ENCODE measurements around the gene MRPL39. TPM values are rescaled to one million over a fixed set of nuclear protein-coding genes. Genes with fewer than 3 reads are reported as not detected.
"Not testable (repeated sequence)": the region's sequence is repeated elsewhere in the genome, so short reads cannot be mapped to it uniquely, and the experiment has no call there.

Gene MRPL39
- 19.6 and 29.1 TPM in 2 replicates for total RNA-seq

DNA sequence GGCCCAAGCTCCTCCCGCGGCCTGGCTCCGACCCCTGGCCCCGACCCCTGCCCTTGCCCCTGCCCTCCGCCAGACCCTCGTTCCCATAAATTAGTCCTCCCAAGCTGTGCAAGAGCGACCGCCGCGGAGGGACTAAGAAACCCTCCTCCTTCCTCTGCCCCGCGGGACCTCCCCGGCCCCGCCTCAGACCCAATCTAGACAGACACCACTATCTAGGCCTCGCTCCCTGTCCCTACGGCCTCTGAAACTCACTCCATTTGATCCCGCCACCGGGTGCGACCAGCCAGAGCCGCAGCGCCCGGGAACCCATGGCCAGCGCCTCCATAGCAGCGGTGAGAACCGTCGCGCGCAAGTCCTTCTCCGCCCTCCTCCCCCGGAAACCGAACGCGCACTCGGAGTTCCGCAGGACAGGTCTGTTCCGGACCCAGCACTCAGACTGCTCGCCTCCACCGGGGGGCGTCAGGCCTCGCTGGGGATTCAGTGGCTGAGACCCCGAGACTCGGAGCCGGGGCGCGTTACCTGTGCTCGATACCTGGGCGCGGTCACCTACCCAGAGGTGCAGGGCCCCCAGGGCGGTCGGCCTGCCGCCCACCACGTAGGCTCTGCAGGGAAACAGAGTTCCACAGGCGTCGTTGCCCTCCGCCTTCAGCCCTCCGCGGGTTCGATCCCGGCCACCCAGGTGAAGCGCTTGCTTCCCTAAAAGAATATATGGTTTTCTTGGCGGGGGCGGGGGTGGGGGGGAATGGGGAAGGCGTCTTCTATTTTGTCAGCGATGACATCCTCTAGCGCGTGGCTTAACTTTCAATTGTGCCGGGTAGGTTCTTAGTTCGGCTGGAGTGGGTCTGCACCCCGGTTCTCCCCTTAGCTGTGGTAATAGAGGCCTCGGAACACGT is at the start of gene MRPL39:
Gene MRPL39, minus strand, starts transcription at position 331 of the 893 bp plus-strand sequence. Its CDS starts 6 bp downstream, at position 325.
- peak; percentile 70 to 80 for DNase-seq (ENCODE audit: low read depth in 2 of 2)

DNA sequence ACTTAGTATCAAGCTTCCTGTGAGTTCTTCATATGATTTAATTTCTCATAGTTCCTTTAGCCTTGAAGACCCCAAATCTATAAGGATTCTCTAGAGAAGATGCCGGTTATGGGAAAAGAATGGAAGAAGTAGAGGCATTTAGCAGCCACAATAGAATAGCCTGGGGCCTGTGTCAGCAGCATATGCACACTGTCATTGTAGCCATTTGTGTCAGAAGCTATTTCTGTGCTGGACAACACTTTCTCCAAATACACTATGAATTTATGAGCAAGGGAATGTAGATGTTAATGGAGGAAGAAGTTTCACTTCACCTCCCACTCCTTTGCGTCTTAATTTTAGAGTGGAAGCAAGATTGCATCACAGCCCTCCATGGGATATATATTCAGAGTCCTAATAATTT is 49.1 kb upstream of the MRPL39 start:
- DNase-seq (ENCODE audit: low read depth in 2 of 2) = no peak

DNA sequence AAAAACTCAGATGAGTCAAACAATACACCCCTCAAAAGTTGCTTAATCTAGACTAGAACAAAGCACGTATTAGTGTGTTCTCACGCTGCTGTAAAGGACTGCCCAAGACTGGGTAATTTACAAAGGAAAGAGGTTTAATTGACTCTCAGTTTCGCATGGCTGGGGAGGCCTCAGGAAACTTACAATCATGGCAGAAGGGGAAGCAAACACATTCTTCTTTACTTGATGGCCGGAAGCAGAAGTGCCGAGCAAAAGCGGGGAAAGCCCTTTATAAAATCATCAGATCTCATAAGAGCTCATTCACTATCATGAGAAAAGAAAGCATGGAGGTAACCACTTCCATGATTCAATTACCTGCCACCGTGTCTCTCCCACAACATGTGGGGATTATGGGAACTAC is 41.9 kb upstream of the MRPL39 start:
- no peak for DNase-seq (ENCODE audit: low read depth in 2 of 2)

DNA sequence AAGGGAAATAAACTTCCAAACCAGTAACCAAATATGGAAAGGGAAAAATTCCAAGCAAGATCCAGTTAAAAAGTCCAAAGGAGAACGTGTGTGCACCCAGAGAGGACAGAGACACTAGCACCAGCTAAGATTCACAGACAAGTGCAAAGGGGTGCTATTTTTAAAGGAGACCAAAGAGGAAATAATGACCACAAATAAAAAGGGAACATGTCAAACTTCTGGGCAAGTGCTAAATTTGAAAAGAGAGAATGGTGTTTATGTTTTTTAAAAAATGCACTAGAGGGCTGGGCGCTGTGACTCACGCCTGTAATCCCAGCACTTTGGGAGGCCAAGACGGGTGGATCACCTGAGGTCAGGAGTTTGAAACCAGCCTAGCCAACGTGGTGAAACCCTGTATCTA is 40.4 kb upstream of the MRPL39 start:
- no peak for DNase-seq (ENCODE audit: low read depth in 2 of 2)

DNA sequence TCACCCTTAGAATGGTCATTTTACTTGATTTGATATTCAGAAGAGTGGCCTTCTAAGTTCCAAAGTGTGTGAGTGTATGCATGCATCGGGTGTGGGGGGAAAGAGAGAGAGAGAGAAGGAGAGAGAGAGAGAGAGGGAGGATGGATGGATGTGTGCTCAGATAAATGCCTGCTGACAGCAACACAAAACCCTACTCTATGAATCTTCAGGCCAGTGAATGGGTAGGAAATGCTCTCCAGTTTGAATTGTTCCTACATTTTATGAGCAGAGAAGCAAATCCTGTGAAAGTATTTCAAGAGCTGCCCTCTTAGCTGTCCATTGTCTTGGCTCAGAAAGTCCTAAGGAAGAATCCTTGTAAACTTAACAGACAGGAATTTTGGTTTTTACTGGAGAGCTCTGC is 39.2 kb upstream of the MRPL39 start:
- DNase-seq (ENCODE audit: low read depth in 2 of 2) = no peak

DNA sequence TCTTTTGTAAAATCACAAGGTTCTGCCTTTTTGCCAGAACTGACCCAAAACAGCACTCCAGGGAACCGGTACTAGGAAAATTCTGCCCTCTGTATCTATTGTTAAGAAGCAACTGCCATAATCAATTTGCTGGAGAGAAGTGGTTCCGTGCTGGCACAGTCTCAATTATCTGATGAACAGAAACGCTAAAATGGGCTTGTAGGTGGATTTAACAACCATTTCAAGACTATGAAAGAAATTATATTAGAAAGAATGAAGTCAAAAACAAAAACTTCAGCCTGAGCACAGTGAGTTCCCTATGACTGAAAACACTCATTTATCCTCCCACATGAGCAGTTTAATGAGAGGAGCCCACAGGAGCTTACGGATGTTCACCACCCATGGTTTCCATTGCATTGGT is 36.2 kb upstream of the MRPL39 start:
- DNase-seq (ENCODE audit: low read depth in 2 of 2) = no peak

DNA sequence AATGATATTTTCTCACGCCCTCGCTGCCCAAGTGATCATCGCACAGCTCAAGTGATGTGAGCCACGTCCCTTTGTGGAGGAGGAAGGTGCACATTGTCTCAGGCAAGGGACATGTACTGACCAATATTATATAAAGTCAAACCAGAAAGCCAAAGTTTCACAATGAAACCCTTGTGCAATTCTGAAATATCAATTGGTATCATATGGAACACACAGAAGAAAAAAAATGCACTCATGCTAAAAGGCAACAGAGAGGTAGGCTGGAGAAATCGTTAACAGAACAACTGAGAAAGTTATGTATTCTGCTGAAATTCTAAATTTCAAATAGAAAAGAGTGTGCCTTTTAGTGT is 33.6 kb upstream of the MRPL39 start:
- DNase-seq (ENCODE audit: low read depth in 2 of 2) = no peak

DNA sequence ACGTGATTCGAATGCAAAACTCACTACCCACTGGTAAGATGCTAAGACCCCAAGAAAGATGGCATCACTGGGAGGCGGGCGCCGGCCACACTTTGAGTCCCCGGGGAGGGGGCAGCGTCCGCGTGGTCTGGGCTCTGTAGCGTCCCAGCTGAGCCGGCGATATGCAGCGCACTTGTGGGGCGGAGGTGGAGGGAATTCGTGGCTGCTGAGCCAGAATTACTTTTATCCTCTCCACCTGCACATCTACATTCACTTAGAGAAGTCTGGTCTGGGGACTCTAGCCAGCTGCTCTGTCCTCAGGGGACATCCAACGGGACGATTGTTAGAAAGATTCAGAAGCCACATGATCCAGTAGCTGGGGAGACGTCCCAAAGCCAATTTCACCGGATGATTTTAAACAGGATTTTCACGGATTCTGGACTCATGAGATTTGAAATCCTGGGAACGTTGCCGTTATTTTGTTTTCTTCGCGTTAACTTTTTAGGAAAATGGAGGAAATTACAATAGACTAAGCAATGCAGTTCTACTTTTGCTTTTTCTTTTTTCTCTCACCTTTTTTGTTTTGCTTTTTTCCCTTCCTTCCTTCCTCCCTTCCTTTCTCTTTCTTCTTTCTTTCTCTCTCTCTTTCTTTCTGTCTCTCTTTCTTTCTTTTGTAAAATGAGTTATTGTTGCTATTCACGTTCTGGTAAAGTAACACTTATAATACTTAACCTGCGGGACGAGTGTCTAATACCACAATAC is 33.1 kb upstream of the MRPL39 start:
- no peak for DNase-seq (ENCODE audit: low read depth in 2 of 2)

DNA sequence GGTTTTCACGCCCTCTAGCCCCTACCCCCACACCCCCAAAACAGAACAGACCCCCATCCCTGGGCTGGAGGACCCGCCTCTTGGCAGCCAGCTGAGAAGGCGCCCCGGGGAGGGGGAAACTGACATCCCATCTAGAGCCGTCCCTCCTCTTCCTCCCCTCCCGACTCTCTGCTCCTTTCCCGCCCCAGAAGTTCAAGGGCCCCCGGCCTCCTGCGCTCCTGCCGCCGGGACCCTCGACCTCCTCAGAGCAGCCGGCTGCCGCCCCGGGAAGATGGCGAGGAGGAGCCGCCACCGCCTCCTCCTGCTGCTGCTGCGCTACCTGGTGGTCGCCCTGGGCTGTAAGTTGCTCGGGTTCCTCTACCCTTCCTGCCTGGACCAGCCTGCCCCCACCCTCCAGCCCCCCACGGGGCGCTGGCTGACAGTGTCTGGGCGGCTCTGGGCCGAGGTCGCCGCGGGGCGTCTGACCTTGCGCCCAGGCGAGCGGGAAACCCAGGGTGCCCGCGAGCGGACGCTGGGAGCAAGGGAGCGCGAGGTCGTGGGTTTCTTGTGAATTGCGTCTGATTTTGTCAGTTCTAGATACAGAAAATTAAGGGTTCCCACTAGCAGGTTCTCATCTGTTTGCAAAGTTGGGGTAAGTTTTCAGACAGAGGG is 32.4 kb upstream of the MRPL39 start:
- peak in 1 of 2 donors; percentile 22 for DNase-seq (ENCODE audit: low read depth in 2 of 2)

DNA sequence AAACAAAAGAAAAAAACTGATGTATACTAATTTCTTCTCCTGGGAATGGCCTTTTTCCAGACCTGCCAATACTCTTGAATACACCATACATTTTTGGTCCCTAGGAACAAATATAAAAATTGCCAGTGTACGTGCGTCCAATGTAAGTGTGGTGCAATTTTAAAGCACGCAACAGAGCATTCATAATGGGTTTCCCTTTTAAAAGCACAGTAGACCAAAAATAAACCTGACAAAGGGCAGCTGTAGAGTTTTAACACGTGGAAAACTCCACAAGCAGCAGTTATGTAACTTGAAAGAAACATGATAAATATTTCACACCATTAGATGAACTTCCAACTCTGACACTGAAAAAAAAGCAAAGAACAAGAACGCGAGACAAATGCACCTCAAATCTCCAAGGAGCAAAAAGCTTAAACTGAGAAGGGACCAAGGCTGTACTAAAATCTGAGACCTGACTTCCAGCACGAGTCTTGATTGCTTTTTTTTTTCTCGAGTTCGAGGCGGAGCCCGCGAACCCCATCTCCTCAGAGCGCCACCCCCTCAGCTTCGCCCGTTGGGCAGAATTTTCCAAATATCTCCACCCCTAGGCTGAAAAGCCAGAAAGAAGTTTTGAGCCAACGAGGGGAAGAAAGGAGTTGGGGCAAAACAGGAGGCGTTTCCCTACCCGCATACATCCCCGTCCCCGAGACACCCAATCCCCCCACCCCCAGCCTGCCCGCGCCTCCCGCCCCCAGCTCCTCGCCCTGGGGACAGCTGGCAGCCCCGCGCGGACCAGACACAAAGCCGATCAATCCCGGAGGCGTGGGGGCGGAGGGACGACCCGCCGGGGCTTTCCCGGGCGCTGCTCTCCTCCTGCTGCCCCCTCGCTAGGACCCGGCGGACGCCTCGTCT is 31.6 kb upstream of the MRPL39 start, which contains the start of gene JAM2:
Gene JAM2, plus strand, starts transcription at position 599 of the 891 bp plus-strand sequence. CDS start 564 bp downstream, outside the sequence.
- DNase-seq (ENCODE audit: low read depth in 2 of 2) = no peak

DNA sequence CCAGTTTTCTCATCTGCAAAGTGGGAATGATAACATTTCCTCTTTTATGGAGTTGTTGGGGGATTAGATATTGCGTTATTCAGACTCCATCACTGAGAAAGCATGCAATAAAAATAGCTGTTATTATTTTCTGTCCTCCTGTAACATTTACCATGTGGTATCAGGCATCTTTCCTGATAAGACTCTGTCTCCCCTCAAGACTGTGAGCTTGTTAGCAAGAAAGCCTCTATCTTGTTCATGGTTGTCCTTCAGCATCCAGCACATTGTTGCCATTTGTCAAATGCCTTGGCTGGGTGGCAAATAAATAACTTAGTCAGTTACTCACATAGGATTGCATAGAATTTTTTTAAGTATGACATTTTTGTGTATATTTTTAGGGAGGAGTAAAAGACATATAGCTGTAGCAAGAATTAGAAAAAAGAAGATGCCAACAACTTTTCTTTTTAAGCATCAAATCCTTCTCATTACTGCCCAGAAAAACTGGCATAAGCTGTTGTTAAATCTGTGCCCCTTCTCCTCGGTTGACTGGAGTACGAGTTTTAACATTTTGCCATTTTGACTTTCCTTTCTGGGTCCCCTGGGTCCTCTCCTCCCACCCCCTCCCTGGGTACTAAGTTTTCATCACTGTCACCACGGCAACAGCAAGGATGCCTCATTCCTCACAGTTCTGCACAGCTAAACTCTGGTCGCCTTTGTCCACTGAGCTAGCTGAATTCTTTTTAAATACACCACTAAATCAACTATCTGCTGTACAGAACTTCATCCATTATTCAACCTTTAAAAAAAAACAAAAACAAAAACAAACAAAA is 30.8 kb upstream of the MRPL39 start:
- DNase-seq (ENCODE audit: low read depth in 2 of 2) = no peak

DNA sequence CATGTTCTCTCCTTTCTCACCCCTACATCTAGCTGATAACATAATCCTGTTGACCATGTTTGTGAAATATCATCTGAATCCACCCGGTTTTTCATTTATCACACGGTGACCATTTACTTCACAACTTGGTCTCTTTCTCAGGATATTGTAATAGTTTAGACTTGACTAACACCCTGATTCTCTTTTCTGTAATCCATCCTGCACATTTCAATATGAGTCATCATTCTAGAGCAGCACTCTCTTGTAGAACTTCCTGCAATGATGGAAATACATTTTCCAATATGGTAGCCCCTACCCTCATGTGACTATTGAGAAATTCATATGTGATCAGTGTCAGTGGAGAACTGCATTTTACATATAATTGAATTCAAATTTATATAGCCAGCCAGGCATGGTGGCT is 29.4 kb upstream of the MRPL39 start:
- no peak for DNase-seq (ENCODE audit: low read depth in 2 of 2)

DNA sequence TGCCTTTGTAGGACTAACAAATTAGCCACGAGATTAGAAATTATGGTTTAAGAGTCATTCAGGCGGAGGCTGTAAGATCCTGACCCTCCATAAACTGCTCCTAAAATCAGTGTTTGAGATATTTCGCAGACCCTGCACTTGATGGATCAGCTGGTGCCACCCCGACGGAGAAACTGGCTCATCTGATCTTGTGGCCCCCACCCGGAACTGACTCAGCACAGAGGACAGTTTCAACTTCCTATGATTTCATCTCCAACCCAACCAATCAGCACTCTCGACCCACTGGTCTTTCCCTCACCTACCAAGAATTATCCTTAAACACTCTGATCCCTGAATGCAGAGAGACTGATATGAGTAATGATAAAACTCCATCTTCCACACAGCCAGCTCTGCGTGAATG is 28.0 kb upstream of the MRPL39 start:
- DNase-seq (ENCODE audit: low read depth in 2 of 2) = no peak

DNA sequence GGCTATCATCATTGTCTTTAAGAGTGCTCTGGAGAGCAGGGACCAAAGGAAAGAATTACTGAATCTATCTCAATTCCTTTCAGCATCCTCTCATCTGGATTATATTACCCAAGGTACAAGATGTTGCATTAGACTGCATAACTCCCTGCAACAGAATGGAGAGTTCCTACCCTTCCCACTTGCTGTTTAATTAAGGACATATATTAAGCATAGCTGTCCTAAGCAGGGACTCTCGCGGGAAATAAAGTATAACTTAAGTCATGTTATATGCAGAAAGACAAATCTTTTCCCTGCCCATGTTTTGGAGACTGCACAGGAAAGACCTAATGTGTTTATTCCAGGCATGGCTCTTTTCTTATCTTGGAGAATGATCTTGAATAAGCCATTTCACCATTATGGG is 25.0 kb upstream of the MRPL39 start:
- DNase-seq (ENCODE audit: low read depth in 2 of 2) = no peak

DNA sequence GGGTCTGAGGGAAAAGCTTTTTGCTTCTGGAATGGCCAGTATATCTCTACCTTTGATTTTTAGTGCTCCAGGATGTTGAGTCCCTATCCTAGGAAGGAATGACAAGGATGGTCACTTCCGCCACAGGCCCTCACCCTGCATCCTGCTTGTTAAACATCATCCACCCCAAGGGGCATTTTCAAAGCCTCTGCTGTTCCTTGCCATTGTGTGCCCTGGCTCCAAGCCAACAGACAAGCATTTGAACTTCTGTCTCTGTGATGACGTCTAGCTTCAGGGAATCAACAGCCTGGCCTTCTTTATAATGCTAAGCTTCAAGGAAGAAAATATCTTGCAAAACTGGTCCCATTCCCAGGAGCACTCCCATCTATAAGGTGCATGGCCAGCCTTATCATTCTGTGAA is 19.5 kb upstream of the MRPL39 start:
- DNase-seq (ENCODE audit: low read depth in 2 of 2) = peak in 1 of 2 donors; percentile 43

DNA sequence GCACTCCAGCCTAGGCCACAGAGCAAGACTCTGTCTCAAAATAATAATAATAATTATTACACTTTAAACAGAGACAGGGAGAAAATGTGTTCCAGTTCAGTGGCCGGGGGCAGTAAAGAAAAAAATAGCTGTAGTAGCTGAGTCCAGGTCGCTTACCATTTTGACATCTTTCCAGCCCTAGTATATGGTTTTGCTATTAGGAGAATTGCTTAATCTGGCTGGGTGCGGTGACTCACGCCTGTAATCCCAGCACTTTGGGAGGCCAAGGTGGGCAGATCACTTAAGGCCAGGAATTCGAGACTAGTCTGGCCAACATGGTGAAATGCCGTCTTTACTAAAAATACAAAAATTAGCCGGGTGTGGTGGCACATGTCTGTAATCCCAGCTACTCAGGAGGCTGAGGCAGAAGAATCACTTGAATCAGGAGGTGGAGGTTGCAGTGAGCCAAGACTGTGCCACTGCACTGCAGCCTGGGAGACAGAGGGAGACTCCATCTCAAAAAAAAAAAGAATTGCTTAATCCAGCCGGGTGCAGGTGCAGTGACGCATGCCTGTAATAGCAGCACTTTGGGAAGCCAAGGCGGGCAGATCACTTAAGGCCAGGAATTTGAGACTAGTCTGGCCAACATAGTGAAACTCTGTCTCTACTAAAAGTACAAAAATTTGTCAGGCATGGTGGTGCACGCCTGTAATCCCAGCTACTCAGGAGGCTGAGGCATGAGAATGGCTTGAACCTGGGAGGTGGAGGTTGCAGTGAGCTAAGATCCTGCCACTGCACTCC is 18.7 kb upstream of the MRPL39 start:
- DNase-seq (ENCODE audit: low read depth in 2 of 2) = not testable (repeated sequence)

DNA sequence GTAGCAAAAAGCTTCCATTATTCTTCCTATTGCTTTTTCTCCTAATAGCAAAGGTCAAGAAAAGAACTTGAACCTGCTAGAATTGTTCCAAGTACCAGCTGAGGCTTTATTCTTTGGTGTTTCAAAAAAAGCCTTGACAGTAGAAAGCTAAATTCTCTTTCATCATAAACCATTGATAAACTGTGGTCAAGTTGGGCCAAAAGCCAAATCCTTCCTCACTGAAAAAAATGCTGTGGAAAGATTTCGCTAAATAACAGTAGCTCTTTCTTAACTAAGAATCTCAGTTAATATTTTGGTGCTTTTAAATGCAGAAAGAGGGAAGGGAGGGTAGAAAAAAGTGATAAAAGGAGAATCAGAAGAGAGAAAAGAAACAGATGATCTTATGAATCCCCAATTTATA is 17.8 kb upstream of the MRPL39 start:
- no peak for DNase-seq (ENCODE audit: low read depth in 2 of 2)

DNA sequence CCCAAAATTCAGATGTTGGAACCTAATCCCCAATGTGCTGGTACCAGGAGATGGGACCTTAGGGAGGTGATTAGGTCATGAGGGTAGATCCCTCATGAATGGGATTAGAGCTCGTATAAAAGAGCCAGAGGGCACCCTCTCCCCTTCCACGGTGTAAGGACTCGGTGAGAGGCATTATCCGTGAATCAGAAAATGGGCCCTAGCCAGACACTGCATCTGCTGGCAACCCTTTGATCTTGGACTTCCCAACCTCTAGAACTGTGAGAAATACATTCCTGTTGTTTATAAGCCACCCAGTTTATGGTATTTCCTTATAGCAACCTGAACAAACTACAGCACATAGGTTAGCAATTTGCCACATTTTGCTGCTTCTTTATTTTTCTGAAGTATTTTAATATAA is 17.2 kb upstream of the MRPL39 start:
- no peak for DNase-seq (ENCODE audit: low read depth in 2 of 2)

DNA sequence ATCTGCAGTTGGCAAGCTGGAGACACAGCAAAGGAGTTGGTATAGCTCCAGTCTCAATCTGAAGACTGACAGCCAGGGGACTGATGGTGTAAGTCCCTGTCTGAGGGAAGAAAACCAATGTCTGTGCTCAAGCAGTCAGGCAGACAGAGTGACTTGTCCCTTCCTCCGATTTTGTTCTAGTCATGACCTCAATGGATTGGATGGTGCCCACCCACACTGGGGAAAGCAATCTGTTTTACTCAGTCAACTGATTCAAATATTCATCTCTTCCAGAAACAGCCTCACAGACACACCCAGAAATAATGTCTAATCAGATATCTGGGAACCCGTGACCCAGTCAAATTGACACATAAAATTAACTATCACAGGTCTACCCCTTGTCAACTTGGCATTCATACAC is 11.9 kb upstream of the MRPL39 start:
- no peak for DNase-seq (ENCODE audit: low read depth in 2 of 2)

DNA sequence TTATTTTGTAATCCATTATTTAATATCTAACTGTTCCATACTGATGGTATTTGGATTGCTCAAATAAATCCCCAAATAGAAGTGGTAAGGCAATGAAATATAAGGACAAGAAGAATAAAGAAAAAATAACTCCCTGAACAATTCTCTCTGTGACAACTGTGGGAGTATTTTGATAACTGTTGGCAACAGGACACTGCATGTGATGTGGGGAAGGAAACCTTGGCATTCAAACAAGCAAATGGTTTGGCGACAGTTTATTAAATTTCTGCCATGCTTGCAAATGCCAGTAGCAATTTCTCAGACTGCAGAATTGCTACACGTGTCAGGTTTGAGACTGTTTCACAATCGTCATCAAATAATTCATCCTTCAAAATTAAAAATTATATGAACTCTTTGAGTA is 8.6 kb upstream of the MRPL39 start:
- no peak for DNase-seq (ENCODE audit: low read depth in 2 of 2)

Data from dermis microvascular lymphatic vessel endothelial cell (primary cell).